Left ventricle myocardium superior (tissue), 1 donor: ENCODE results near the gene ARNT2. TPM values are rescaled to one million over a fixed set of nuclear protein-coding genes. Genes with fewer than 3 reads are reported as not detected.
"Not testable (repeated sequence)": the region's sequence is repeated elsewhere in the genome, so short reads cannot be mapped to it uniquely, and the experiment has no call there.

ENCODE experiments used
- ATAC-seq: fragments of 200-7000 bp; cut with Tn5 transposase; one replicate; pipeline ENCODE4 v1.9.1; 2020; ENCODE audit warnings: mild to moderate bottlenecking, moderate library complexity
- DNase-seq: peaks from one replicate; pipeline ENCODE4 v3.0.0-alpha.2; 2020
- intact Hi-C: fragments of 100-400 bp; cut with micrococcal nuclease; formaldehyde crosslinking; loops from one replicate; pipeline ENCODE4 v1.11.0; 2022
- total RNA-seq: library from RNA; stranded (reverse); fragmentation: NEBNext Ultra II Directional; extraction: Animal tissue kit (Norgen Biotek cat#: 25700); gene quantifications from one replicate; pipeline ENCODE4 v1.2.1, GENCODE V29; 2021
- donor health status: DM: no; HTN: yes; CAD: no; lungs with severe emphysema.

ARNT2 gene
- total RNA-seq, 1 donor from 2014 or later: 4.1 TPM

DNA sequence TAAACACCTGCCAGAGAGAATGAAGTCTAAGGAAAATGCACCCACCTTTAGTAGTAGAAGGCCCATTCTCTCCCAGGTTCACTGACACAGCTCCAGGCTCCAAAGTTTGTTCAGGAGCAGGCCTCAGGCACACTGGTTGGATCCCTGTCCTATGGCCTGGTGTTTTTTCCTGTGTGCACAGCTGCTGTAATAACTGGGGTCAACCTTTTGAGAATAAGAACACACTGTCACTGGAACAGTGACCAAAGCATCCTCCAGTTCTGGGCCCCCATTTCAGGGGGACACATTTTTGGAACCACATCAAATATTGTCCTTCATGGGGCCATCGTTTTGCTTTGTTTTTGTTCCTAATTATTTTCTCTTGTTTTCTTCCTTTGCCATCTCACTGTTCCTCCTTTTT lies 95.8 kb downstream of the ARNT2 start:
- intact Hi-C loops: no loop called here
- ATAC-seq: no peak
- DNase-seq: no peak

GRCh38 chr15:80501476-80501875 lies 97.3 kb downstream of the ARNT2 start:
- DNase-seq: no peak
- intact Hi-C loops: no loop called here
- ATAC-seq: no peak

GRCh38 chr15:80502782-80503181 lies 98.6 kb downstream of the ARNT2 start:
- intact Hi-C loops: no loop called here
- ATAC-seq (peak; percentile 85), DNase-seq (peak; percentile 55)

DNA sequence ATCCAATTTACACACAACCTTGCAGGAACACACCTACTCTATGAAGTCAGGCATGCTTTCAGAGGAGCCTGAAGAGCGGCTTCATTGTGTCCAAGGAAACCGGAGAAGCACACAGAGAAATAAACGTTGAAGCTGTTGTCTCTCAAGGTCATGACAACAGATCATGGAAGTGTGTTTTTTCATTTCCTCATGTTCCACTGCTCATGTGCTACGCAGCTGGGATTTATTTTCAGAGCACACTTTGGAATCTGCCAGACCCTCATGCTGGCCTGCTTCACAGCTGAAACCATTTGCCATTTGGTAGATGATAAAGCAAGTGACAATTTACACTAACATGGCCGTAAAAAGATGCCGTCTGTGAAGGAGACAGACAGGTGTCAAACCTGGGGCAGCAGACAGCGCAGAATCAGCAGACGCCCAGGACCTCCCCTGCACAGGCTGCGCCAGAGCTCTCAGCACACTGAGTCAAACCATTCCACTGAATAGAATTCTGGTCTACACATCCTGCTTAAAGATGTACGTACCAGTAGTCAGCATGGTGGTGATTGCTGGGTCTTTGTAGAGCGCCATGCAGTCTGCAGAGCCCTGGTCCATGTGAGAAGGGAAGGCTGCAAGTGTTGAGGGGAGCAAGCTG lies 99.3 kb downstream of the ARNT2 start:
- intact Hi-C loops: no loop called here
- peak; percentile 66 for ATAC-seq
- DNase-seq: no peak

DNA sequence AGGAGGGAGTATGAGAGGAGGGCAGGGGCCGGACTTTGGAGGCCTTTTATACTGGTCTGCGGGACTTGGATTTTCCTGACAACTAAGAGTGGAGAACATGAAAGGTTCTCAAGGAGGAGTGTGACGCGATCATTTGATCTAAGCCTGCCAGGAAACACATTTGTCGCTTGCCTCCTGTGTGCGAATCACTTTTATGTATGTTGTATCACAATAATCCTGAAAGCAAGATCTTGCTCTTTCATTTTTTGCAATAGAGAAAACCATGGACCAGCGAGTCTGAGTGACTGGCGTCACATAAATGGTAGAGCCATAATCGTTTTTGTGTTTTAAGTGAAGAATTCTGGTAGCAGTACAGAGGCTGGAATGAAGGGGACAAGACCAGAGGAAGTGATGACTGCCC lies 100.7 kb downstream of the ARNT2 start:
- DNase-seq: no peak
- intact Hi-C loops: no loop called here
- ATAC-seq: no peak

DNA sequence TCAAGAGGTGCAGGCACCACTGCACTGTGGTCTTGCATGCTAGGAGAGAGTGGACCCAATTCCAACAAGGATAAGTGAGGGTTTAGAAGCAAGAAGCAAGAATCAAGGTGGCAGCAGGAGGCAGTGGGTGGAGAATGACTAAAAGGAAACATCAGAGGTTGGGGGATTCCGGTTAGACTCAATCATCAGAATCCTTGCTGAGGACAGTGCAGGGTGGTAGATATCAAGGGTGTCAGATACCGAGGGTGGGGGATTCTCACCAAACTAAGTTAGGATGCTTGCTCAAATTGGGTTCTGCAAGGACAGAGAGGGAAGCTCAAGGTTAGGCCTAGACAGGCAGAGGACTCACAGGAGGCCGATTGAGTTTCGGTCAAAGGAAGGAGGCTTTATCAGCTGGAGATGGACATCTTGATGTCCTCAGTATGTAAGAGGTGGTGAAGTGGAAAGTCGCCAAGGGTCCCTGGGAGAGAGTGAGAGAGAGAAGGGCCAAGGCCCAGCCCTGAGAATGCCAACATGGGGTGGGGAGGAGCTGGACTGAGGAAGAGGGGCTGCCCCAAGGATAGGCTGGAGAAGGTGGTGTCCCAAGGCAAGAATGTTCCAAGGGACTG lies 102.2 kb downstream of the ARNT2 start:
- DNase-seq: no peak
- ATAC-seq: no peak
- intact Hi-C loops: no loop called here

GRCh38 chr15:80507131-80507530 lies 102.9 kb downstream of the ARNT2 start:
- intact Hi-C loops: no loop called here
- ATAC-seq: no peak
- DNase-seq: no peak

DNA sequence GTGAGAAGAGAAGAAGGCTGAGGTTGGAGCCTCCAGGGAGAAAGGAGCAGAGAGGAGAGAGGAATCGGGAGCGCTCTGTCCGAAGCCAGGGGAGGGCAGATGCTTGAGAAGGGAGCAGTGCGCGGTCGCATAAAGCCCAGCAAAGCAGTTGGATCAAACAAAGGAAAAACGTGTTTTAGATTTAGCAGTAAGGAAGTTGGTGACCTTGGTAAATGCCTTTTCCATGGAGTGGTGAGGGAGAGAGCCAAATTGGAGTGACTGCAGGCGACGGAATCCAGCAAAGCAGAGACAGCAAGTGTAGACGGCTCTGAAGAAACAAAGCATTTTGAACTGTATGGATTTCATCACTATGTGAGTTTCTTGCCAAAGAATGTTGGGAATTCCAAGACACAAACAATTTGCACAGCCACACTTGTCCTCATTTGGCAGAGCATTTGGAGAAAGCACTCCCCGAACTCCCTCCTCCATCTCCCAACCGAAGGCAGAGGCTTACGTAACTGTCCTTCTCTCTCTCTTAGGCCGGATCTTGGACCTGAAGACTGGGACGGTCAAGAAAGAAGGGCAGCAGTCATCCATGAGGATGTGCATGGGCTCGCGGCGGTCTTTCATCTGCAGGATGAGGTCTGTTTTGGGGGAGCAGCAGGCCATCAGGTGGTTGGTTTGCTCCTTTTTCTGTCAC lies 103.6 kb downstream of the ARNT2 start:
- DNase-seq (no peak), ATAC-seq (peak; percentile 71)
- intact Hi-C loops: no loop called here

DNA sequence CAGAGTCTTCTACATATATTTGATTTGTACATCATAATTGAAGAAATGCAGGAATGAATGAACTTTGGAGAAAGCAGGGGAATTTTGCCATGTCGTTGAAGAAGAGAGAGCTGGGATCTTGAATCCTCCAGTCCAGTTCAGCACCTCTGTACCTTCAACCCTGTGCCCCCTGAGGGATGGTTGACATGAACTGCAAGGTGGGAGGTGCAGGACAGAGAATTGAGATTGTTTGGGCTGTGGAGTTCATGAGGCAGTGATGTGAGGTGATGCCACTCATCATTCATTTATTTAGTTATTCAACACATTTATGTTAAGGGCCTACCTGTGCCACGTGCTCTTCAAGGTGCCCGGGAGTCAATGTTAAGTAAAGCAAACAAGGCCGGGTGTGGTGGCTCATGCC lies 104.6 kb downstream of the ARNT2 start:
- DNase-seq (no peak), ATAC-seq (no peak)
- intact Hi-C loops: no loop called here

DNA sequence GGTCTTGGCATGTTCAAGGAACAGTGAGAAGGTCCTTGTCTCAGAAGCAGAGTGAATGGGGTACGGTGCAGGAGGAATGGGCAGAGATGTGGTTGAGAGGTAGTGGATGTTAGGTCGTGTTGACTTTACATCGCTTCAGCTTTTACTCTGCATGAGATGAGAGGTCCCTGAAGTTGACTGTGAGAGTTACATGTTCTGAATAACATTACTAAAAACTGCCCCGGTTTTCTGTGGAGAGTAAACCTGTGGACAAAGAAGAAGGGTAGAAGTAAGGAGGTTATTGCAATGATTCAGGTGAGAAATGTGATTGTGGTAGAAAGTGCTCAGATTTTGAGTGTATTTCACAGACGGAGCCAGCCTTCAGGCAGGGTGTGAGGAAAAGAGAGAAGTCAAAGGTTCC lies 105.6 kb downstream of the ARNT2 start:
- DNase-seq: no peak
- ATAC-seq: no peak
- intact Hi-C loops: no loop called here

- intact Hi-C loops, DNase-seq, ATAC-seq: not testable (repeated sequence)
Observed at GRCh38 chr15:80510985-80511384, 106.8 kb downstream of the ARNT2 start.

GRCh38 chr15:80512726-80513660 lies 108.8 kb downstream of the ARNT2 start:
- intact Hi-C loops: no loop called here
- peak; percentile 79 for ATAC-seq
- DNase-seq: no peak

DNA sequence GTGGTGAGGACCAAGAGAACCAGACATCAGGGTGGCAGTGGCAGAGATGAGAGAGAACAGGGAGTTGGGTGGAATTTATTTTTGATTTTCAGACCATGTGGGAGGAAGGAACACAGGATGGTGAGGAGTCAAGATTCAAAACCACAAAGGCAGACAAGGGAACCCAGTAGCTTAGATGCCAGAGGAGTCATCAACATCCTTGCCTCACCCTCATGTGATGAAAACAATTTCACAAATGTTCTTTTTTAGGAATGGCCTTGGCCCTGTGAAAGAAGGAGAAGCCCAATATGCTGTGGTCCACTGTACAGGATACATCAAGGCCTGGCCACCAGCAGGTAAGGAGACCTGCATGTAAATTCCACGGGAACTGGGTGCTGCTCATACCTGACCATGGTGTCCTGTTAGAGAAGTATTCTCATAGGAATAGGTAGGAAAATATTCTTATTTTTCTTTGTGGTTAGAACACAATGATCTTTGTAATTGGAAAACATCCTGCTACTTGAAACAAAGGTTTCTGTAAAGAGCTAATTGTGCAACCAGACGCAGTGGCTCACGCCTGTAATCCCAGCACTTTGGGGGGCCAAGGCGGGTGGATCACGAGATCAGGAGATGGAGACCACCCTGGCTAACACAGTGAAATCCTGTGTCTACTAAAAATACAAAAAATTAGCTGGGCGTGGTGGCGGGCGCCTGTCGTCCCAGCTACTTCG lies 110.0 kb downstream of the ARNT2 start:
- ATAC-seq (peak; percentile 65), DNase-seq (no peak)
- intact Hi-C loops: no loop called here

GRCh38 chr15:80517290-80517689 lies 113.1 kb downstream of the ARNT2 start:
- DNase-seq (no peak), ATAC-seq (no peak)
- intact Hi-C loops: no loop called here

DNA sequence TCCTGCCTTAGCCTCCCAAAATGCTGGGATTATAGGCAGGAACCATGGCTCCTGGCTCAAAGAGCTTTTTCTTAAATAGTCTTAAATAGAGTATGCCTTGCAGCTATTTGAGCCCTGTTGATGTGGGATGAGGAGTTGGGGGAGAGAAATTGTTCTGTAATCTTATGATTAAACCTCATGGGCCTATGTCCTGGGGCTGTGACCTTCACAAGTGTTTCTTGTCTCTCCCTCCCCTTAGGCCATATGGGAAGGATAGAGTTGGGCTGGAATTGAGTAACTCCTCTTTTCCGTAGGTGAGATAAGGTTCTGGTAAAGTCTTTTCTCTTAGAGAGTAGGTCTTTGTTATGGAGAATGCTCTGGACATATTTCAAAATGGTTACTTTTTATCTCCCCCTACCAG lies 114.3 kb downstream of the ARNT2 start:
- ATAC-seq (no peak), DNase-seq (no peak)
- intact Hi-C loops: no loop called here

DNA sequence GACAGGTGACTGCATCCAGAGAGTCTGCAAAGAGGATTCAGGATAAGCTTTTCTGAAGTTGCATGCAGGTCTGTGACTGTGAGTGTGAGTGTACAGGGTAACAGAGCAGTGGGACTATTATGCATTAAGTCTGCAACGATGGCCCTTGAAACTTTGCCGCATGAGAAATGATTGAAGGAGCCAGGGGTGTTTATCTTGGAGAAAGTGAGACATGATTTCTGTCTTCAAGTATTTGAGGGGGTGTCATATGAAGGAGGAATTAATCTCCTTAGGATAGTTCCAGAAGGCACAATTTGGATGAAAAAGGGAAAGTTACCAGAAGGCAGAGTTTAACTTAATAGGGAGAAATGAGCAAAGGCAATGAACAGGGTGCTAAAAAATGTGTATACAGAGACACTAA lies 119.6 kb downstream of the ARNT2 start:
- intact Hi-C loops: no loop called here
- ATAC-seq (no peak), DNase-seq (no peak)

GRCh38 chr15:80525853-80526252 lies 121.7 kb downstream of the ARNT2 start:
- DNase-seq (no peak), ATAC-seq (no peak)
- intact Hi-C loops: no loop called here

GRCh38 chr15:80526556-80527340 lies 122.6 kb downstream of the ARNT2 start:
- no peak for DNase-seq
- ATAC-seq: peak; percentile 89
- intact Hi-C loops: no loop called here
